ENCODE data around the gene ARID1A. TPM values are rescaled to one million over a fixed set of nuclear protein-coding genes. Genes with fewer than 3 reads are reported as not detected.

Gene ARID1A
- total RNA-seq, 1 donor from 2014 or later, result 43.1 TPM

DNA sequence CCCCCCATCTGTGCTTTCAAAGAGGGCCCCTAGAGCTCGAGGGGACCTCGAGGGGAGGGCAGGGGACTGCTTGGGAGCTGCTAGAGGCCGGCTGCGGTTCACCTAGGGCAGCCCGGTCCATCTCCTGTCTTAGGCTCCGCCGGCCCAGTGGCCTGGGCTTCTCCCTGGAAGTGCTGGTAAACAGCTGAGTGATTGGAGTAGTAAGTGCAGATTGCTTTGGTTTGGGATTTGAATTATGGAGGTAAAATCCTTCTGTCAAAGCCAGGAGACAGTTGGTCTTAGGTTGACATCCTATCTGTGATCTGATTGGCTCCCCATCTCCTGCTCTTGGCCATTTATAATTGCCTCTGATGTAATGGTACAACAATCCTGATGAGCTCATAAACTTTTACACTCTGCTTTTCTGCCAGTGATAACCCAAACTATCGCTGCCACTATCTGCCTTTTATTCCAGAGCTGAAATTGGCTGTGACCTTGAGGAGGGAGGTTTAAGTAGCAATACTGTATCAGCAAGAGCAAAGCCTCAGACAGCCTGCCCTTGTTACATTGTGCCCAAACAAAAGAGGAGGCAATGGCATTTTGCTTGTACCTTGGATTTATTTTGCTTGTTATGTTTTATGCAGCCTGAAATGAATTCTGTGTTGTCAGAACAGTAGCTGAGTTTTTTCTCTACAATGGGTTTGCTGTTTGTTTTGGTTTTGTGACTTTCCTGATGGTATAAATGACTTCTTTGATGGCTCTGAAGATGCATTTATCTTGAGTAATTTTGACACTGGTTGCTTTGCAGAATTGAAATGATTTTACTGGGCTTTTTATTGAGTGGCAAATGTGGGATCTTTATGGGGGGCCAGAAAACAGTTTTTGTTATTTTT is 2.4 kb downstream of the ARID1A start:
- Histone ChIP-seq H4K20me1 (ENCODE audit: low read depth) (peaks cover 59% of the 10 kb centered on the region), H3K36me3 (no peaks in the 10 kb centered on the region), H2AFZ (replicated peaks) (no peak overlapping the region), H3F3A (ENCODE audit: low read depth) (peaks cover 21% of the 10 kb centered on the region), H3K4me3 (peak overlapping the region; percentile 90), H3K9me3 (ENCODE audit: low read depth) (no peaks in the 10 kb centered on the region), H3K27ac (no peak overlapping the region), H3K27me3 (no peaks in the 10 kb centered on the region), H3K4me2 (peak overlapping the region; percentile 87), H3K4me1 (peaks cover 57% of the 10 kb centered on the region), H3K79me2 (ENCODE audit: low read depth) (peaks cover 92% of the 10 kb centered on the region), H3K9ac (peak overlapping the region; percentile 83)
- Mint-ChIP-seq H3K9me3 (no peaks in the 10 kb centered on the region), H3K36me3 (peaks cover 3% of the 10 kb centered on the region), H3K27ac (no peak overlapping the region), H3K4me3 (no peak overlapping the region), H3K4me1 (peaks cover 20% of the 10 kb centered on the region), H3K27me3 (ENCODE audit: insufficient read depth, low read depth) (peaks cover 2% of the 10 kb centered on the region)
- DNase-seq (ENCODE audit: low spot score), result peak; percentile 56
- TF ChIP-seq, protein P1, sequence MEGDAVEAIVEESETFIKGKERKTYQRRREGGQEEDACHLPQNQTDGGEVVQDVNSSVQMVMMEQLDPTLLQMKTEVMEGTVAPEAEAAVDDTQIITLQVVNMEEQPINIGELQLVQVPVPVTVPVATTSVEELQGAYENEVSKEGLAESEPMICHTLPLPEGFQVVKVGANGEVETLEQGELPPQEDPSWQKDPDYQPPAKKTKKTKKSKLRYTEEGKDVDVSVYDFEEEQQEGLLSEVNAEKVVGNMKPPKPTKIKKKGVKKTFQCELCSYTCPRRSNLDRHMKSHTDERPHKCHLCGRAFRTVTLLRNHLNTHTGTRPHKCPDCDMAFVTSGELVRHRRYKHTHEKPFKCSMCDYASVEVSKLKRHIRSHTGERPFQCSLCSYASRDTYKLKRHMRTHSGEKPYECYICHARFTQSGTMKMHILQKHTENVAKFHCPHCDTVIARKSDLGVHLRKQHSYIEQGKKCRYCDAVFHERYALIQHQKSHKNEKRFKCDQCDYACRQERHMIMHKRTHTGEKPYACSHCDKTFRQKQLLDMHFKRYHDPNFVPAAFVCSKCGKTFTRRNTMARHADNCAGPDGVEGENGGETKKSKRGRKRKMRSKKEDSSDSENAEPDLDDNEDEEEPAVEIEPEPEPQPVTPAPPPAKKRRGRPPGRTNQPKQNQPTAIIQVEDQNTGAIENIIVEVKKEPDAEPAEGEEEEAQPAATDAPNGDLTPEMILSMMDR (IDR thresholded peaks at IDR 0.05), result no peak
- TF ChIP-seq EZH2phosphoT487 (IDR thresholded peaks at IDR 0.05), result no peak
- TF ChIP-seq EZH2 (IDR thresholded peaks at IDR 0.05), result no peak

DNA sequence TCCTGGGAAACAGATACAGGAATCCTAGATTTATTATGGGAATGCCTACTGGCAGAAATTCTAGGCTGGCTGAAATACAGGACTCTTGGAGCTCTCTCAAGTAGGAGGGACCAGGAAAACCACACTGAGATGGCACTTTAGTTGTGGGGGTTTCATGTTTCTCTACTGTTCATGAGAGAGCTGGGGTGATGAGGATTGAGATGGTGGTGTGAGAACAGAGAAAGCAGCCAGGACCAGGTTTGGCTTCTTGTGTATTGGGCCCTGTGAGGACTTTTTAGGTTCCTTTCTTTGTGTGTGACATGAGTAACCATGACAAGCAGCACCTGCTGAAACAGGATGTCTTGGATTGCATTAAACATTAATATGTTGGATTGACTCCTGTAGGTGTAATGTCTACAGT is 4.9 kb downstream of the ARID1A start:
- Histone ChIP-seq H3F3A (ENCODE audit: low read depth) (no peaks in the 10 kb centered on the region), H3K79me2 (ENCODE audit: low read depth) (peaks cover 99% of the 10 kb centered on the region), H2AFZ (replicated peaks) (no peak overlapping the region), H3K4me3 (peak overlapping the region; percentile 90), H3K36me3 (no peaks in the 10 kb centered on the region), H3K27me3 (no peaks in the 10 kb centered on the region), H3K9ac (peak overlapping the region; percentile 3), H3K9me3 (ENCODE audit: low read depth) (no peaks in the 10 kb centered on the region), H4K20me1 (ENCODE audit: low read depth) (peaks cover 84% of the 10 kb centered on the region), H3K4me1 (peaks cover 61% of the 10 kb centered on the region), H3K4me2 (peak overlapping the region; percentile 87), H3K27ac (no peak overlapping the region)
- H3K9me3 Mint-ChIP-seq, result no peaks in the 10 kb centered on the region
- H3K36me3 Mint-ChIP-seq, result peaks cover 8% of the 10 kb centered on the region
- peaks cover 14% of the 10 kb centered on the region for H3K4me1 Mint-ChIP-seq
- H3K27ac Mint-ChIP-seq, result no peak overlapping the region
- no peak for DNase-seq (ENCODE audit: low spot score)
- peak overlapping the region; percentile 36 for H3K4me3 Mint-ChIP-seq
- no peaks in the 10 kb centered on the region for H3K27me3 Mint-ChIP-seq (ENCODE audit: insufficient read depth, low read depth)
- TF ChIP-seq, protein P1 (IDR thresholded peaks at IDR 0.05), result no peak
- TF ChIP-seq EZH2phosphoT487 (IDR thresholded peaks at IDR 0.05) (no peak), EZH2 (IDR thresholded peaks at IDR 0.05) (no peak)

DNA sequence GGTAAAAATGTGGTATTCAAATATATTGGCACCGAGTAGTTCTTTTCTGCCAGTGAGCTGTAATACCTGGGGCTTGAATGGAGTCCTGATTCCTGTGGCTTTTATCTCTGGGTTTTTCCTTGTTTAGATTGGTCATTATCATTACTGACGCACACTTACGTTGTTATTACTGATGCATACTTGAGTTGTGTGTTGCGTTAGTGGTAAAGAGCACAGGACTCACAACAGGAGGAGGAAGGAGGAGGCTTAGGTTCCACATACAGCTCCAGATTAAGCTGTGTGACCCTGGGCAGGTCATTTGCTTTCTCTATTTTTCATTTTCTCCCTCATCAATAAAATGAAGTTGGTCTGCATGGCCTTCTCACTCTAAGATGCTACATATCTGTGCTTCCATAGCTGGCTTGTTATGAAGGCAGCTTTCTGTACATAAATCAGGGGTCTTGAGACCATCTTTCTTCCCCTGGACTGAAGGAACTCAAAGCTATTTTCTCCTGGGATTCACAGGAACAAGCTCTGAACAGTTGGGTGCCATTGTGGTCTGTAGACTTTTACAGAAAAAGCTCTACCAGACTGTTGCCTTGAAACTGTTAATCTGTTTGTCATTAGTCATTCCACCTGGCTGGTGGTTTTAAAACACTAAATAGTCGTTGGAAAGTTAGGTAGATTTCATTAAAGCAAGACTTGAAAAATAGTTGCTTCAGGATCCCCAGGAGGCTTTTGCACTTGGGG is 5.6 kb downstream of the ARID1A start:
- no peaks in the 10 kb centered on the region for H3K9me3 Mint-ChIP-seq
- peaks cover 91% of the 10 kb centered on the region for H4K20me1 ChIP-seq (ENCODE audit: low read depth)

More for the DNA sequence above, 5.6 kb downstream of the ARID1A start:
- Histone ChIP-seq H3K27me3 (no peaks in the 10 kb centered on the region), H3K4me1 (peaks cover 68% of the 10 kb centered on the region), H3K4me3 (peak overlapping the region; percentile 90), H3K4me2 (peak overlapping the region; percentile 87), H2AFZ (replicated peaks) (no peak overlapping the region), H3K79me2 (ENCODE audit: low read depth) (peaks cover 100% of the 10 kb centered on the region), H3K9me3 (ENCODE audit: low read depth) (no peaks in the 10 kb centered on the region), H3K36me3 (no peaks in the 10 kb centered on the region), H3K27ac (peak overlapping the region; percentile 4), H3F3A (ENCODE audit: low read depth) (no peaks in the 10 kb centered on the region), H3K9ac (no peak overlapping the region)
- H3K27me3 Mint-ChIP-seq (ENCODE audit: insufficient read depth, low read depth), result no peaks in the 10 kb centered on the region
- H3K36me3 Mint-ChIP-seq, result peaks cover 12% of the 10 kb centered on the region
- no peak overlapping the region for H3K4me3 Mint-ChIP-seq
- TF ChIP-seq EZH2phosphoT487 (IDR thresholded peaks at IDR 0.05) (no peak), EZH2 (IDR thresholded peaks at IDR 0.05) (no peak)
- TF ChIP-seq, protein P1 (IDR thresholded peaks at IDR 0.05), result no peak
- H3K4me1 Mint-ChIP-seq, result peaks cover 22% of the 10 kb centered on the region
- H3K27ac Mint-ChIP-seq, result no peak overlapping the region
- DNase-seq (ENCODE audit: low spot score), result peak; percentile 48

Measured in neural progenitor cell (in vitro differentiated cells).